HL-60 (cell line): ENCODE data around the gene FGFR3.

ENCODE experiments used
- DNase-seq, 2 experiments: peaks; one replicate each; pipeline ENCODE4 v3.0.0-alpha.2; 2010 to 2020; ENCODE audit warnings: low read depth in 1 of 2, low spot score in 1 of 2
- H3K27ac ChIP-seq: fragments of 250-450 bp; sonication (Bioruptor Pico); replicated peaks from 2 replicates; pipeline ENCODE4 v1.5.1; 2020; ENCODE audit warnings: mild to moderate bottlenecking, moderate library complexity
- H3K27me3 ChIP-seq: fragments of 250-450 bp; sonication (Bioruptor Pico); 2 replicates; pipeline ENCODE4 v1.5.1; 2021; ENCODE audit warnings: mild to moderate bottlenecking, moderate library complexity; ENCODE audit not compliant: insufficient read depth, poor library complexity, severe bottlenecking
- H3K4me3 ChIP-seq: replicated peaks from 2 replicates; pipeline ENCODE4 v1.5.1; 2011; ENCODE audit warnings: mild to moderate bottlenecking, control low read depth, low read length; ENCODE audit not compliant: insufficient read depth
- GABPA ChIP-seq: IDR thresholded peaks from 2 replicates; pipeline ENCODE4 v1.6.1; 2012; ENCODE audit warnings: low read depth
- POLR2AphosphoS5 ChIP-seq: IDR thresholded peaks from 2 replicates; pipeline ENCODE4 v1.6.1; 2012; ENCODE audit warnings: low read depth
- SPI1 ChIP-seq: IDR thresholded peaks from 2 replicates; pipeline ENCODE4 v1.6.1; 2012; ENCODE audit warnings: low read depth, mild to moderate bottlenecking, borderline replicate concordance
- TF ChIP-seq, protein P1 (sequence below): IDR thresholded peaks from 2 replicates; pipeline ENCODE4 v1.6.1; 2012; ENCODE audit warnings: low read depth; ENCODE audit not compliant: insufficient replicate concordance
- TF ChIP-seq, protein P2 (sequence below): IDR thresholded peaks from one replicate; pipeline ENCODE4 v1.5.1; 2011; ENCODE audit warnings: low read length, control low read depth, inconsistent platforms; ENCODE audit not compliant: insufficient read depth

FGFR3 gene

DNA sequence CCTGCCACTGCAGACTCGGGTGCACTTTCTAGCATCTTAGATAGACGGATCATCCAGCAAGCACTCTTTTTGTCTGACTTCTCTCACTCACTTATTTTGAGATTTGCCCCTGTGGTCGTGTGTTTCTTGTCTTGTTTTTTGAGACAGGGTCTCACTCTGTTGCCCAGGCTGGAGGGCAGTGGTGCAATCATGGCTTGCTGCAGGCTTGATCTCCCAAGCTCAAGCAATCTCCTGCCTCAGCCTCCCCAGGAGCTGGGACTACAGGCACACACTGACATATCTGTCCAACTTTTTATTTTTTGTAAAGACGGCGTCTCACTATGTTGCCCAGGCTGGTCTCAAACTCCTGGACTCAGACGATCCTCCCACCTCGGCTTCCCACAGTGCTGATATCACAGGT is 26.7 kb downstream of the FGFR3 start:
- TF ChIP-seq, protein P1, sequence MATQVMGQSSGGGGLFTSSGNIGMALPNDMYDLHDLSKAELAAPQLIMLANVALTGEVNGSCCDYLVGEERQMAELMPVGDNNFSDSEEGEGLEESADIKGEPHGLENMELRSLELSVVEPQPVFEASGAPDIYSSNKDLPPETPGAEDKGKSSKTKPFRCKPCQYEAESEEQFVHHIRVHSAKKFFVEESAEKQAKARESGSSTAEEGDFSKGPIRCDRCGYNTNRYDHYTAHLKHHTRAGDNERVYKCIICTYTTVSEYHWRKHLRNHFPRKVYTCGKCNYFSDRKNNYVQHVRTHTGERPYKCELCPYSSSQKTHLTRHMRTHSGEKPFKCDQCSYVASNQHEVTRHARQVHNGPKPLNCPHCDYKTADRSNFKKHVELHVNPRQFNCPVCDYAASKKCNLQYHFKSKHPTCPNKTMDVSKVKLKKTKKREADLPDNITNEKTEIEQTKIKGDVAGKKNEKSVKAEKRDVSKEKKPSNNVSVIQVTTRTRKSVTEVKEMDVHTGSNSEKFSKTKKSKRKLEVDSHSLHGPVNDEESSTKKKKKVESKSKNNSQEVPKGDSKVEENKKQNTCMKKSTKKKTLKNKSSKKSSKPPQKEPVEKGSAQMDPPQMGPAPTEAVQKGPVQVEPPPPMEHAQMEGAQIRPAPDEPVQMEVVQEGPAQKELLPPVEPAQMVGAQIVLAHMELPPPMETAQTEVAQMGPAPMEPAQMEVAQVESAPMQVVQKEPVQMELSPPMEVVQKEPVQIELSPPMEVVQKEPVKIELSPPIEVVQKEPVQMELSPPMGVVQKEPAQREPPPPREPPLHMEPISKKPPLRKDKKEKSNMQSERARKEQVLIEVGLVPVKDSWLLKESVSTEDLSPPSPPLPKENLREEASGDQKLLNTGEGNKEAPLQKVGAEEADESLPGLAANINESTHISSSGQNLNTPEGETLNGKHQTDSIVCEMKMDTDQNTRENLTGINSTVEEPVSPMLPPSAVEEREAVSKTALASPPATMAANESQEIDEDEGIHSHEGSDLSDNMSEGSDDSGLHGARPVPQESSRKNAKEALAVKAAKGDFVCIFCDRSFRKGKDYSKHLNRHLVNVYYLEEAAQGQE: no peak
- TF ChIP-seq, protein P2, sequence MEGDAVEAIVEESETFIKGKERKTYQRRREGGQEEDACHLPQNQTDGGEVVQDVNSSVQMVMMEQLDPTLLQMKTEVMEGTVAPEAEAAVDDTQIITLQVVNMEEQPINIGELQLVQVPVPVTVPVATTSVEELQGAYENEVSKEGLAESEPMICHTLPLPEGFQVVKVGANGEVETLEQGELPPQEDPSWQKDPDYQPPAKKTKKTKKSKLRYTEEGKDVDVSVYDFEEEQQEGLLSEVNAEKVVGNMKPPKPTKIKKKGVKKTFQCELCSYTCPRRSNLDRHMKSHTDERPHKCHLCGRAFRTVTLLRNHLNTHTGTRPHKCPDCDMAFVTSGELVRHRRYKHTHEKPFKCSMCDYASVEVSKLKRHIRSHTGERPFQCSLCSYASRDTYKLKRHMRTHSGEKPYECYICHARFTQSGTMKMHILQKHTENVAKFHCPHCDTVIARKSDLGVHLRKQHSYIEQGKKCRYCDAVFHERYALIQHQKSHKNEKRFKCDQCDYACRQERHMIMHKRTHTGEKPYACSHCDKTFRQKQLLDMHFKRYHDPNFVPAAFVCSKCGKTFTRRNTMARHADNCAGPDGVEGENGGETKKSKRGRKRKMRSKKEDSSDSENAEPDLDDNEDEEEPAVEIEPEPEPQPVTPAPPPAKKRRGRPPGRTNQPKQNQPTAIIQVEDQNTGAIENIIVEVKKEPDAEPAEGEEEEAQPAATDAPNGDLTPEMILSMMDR: no peak
- TF ChIP-seq SPI1 (no peak), GABPA (no peak), POLR2AphosphoS5 (no peak)
- no peak for DNase-seq
- no peaks in the 10 kb centered on the region for H3K27me3 ChIP-seq
- no peak overlapping the region for H3K4me3 ChIP-seq
- no peak overlapping the region for H3K27ac ChIP-seq

DNA sequence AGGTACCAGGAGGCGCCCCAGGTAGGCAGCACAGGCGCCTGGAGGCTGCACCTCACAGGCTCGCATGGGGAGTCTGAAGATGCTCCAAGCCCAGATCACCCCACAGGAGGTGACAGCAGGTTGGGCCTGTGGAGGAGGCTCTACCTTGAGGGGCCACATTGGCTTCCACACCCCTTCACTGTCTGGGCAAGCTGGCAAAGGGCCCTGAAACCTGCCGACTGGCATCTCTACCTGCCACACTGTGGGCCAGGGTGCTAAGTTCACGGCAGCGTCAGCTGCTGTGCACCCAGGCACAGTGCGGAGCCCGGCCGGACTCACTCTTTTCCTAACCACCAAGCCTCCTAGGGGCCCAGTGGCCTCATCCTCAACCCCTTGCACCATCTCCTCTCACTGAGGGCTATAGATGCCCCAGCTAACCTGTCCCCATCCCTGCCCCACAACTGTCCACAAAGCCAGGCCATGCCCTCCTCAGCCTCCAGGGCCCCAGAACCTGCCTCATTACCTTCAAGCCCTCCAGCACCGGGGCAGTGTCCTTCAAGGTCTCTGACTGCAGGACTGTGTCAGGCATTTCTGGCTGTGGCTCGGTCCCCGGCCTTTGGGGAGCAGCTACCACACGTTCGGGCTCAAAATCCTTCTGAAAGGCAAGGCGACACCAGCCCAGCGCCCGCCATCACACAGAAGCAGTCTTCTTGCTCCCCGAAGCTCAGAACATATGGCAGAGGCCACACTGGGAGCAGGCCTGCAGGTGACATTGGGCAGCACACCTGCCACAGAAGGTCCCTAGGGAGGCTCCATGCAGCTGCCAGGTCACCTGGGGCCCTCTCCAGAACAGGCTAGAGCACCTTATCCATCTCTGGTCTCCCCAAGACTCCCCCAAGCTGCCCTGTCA is 28.8 kb downstream of the FGFR3 start:
- Histone ChIP-seq H3K27ac (no peak overlapping the region), H3K4me3 (no peak overlapping the region), H3K27me3 (no peaks in the 10 kb centered on the region)
- DNase-seq: no peak
- TF ChIP-seq, protein P1: no peak
- TF ChIP-seq GABPA (no peak), POLR2AphosphoS5 (no peak), SPI1 (no peak)
- TF ChIP-seq, protein P2: no peak

DNA sequence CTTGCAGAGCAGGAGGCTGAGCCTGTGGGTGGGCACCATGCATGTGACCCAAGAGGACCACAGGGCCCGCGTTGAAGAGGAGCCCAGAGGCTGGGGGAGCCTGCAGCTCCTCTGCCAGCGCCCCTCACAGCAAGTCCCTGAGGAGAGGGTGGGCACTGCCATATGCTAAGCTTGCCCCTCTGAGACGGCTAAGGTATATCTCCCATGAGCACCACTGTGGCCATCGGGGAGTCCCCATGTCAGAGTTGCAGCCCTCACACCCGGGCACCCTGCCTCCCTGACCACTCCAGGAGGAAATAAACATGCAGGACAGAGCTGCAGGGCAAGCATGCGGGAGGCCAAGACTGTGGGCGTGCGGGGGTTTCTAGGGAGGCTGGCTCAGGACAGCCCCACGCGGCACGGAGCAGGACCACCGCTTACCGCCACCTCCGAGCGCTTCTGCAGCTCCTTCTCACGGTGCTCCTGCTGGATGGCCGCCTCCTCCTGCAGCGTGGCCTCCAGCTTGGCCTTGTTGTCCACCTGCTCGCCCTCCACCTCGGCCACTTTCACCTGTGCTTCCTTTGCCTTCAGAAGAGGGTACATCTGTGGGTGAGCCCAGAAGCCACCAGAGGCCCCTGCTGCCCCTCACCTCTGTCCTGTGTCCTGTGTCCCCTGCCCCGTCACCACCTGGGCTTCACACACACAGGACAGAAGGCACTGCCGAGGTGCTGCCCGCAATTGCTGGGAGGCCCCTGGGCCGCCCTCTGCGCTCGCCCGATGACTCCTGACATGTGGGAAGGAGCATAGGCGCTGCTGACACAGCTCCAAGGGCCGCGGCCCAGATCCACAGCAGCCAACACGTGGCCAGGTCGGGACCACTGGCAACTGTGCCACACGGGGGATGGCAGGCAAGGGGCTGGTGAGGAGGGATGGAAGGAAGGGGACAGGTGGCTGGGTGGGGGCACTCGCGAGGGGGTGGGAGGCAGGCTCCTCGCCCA is 29.8 kb downstream of the FGFR3 start:
- no peak for TF ChIP-seq SPI1
- no peak for TF ChIP-seq GABPA
- TF ChIP-seq, protein P2: no peak
- TF ChIP-seq, protein P1: no peak
- no peak for TF ChIP-seq POLR2AphosphoS5
- Histone ChIP-seq H3K4me3 (no peak overlapping the region), H3K27ac (no peak overlapping the region), H3K27me3 (no peaks in the 10 kb centered on the region)
- DNase-seq: no peak
